GM12891 (cell line): ENCODE data around the gene PRR35.

Experiments used
- DNase-seq: peaks from one replicate; pipeline ENCODE4 v3.0.0; 2011; ENCODE audit warnings: low spot score; ENCODE audit not compliant: insufficient read length
- FAIRE-seq: peaks from 2 replicates; lab custom pipeline; 2011; peaks lifted over from hg19 to GRCh38; lab: Jason Lieb, UNC
- PAX5 ChIP-seq: IDR thresholded peaks from 2 replicates; pipeline ENCODE4 v1.6.1; 2011; ENCODE audit warnings: low read length, moderate library complexity, mild to moderate bottlenecking; ENCODE audit not compliant: insufficient read depth, severe bottlenecking
- POLR2A ChIP-seq: IDR thresholded peaks from 2 replicates; pipeline ENCODE4 v1.6.1; 2011; ENCODE audit warnings: low read depth, low read length, control low read depth
- POLR2AphosphoS5 ChIP-seq: IDR thresholded peaks from 2 replicates; pipeline ENCODE4 v1.6.1; 2011; ENCODE audit warnings: low read depth, low read length, control low read depth
- POU2F2 ChIP-seq: IDR thresholded peaks from 2 replicates; pipeline ENCODE4 v1.6.1; 2011; ENCODE audit warnings: low read depth, mild to moderate bottlenecking, control low read depth, low read length, moderate library complexity
- SPI1 ChIP-seq: IDR thresholded peaks from 2 replicates; pipeline ENCODE4 v1.6.1; 2011; ENCODE audit warnings: low read depth, low read length, control low read depth
- TAF1 ChIP-seq: IDR thresholded peaks from 2 replicates; pipeline ENCODE4 v1.6.1; 2011; ENCODE audit warnings: low read depth, low read length, control low read depth

Gene PRR35

GRCh38 chr16:564690-565418, 4.7 kb downstream of the PRR35 start:
- FAIRE-seq (no peak), DNase-seq (no peak)
- no peak for TF ChIP-seq TAF1
- TF ChIP-seq POU2F2, result no peak
- no peak for TF ChIP-seq PAX5
- TF ChIP-seq POLR2AphosphoS5, result no peak
- TF ChIP-seq SPI1, result no peak
- no peak for TF ChIP-seq POLR2A

GRCh38 chr16:565419-566330, 5.5 kb downstream of the PRR35 start:
- DNase-seq (no peak), FAIRE-seq (no peak)
- TF ChIP-seq POU2F2 (no peak), SPI1 (no peak), TAF1 (no peak), POLR2AphosphoS5 (no peak), POLR2A (no peak), PAX5 (no peak)

- DNase-seq (peak; percentile 97), FAIRE-seq (peak; percentile 94)
- no peak for TF ChIP-seq POLR2AphosphoS5
- TF ChIP-seq POU2F2, result no peak
- TF ChIP-seq TAF1, result 0 out of 2 replicates have a peak, but pooled peaks have one; percentile 30
- TF ChIP-seq SPI1, result peak; percentile 65
- TF ChIP-seq PAX5, result no peak
- TF ChIP-seq POLR2A, result 0 out of 2 replicates have a peak, but pooled peaks have one; percentile 16
Measured at GRCh38 chr16:566475-567372, 6.5 kb downstream of the PRR35 start, which contains the start of gene NHLRC4. TSS of gene NHLRC4 (plus strand) at chr16:567005. CDS start at chr16:568048, 1,043 bp downstream.

- no peak for DNase-seq
- TF ChIP-seq TAF1 (no peak), POLR2A (no peak), PAX5 (no peak), POLR2AphosphoS5 (no peak), POU2F2 (no peak), SPI1 (no peak)
- no peak for FAIRE-seq
Measured at GRCh38 chr16:567373-568256, 7.4 kb downstream of the PRR35 start.

- no peak for DNase-seq
- TF ChIP-seq PAX5 (no peak), POLR2A (no peak), SPI1 (no peak), TAF1 (no peak), POU2F2 (no peak), POLR2AphosphoS5 (no peak)
Measured at GRCh38 chr16:568401-569258, 8.4 kb downstream of the PRR35 start.

GRCh38 chr16:569445-570254, 9.5 kb downstream of the PRR35 start, which contains the start of gene PIGQ:
TSS of gene PIGQ (plus strand) at chr16:569968. CDS start at chr16:574075, 4,107 bp downstream.
- FAIRE-seq (no peak), DNase-seq (peak; percentile 96)
- TF ChIP-seq SPI1 (no peak), TAF1 (no peak), POLR2AphosphoS5 (no peak), PAX5 (no peak), POU2F2 (no peak), POLR2A (no peak)

More at GRCh38 chr16:568401-569258, 8.4 kb downstream of the PRR35 start:
- FAIRE-seq, result no peak

- TF ChIP-seq TAF1 (no peak), POLR2A (no peak), POLR2AphosphoS5 (no peak), SPI1 (no peak), POU2F2 (no peak), PAX5 (no peak)
- DNase-seq, result no peak
- FAIRE-seq, result no peak
Measured at GRCh38 chr16:572865-573650, 12.9 kb downstream of the PRR35 start.
